HFFc6 (cell line): ENCODE results near the gene SLC45A1. TPM values are rescaled to one million over a fixed set of nuclear protein-coding genes. Genes with fewer than 3 reads are reported as not detected.
A peak's percentile ranks its signal among the peaks of the same experiment; 100 is the strongest.

Experiments used
- DNase-seq: peaks from one replicate; pipeline ENCODE4 v3.0.0-alpha.2; 2018
- H3K27ac Mint-ChIP-seq: 2 replicates; pipeline ENCODE4 v1.8.0; 2020; ENCODE audit warnings: mild to moderate bottlenecking, mixed read lengths
- H3K27me3 Mint-ChIP-seq: 2 replicates; pipeline ENCODE4 v1.8.0; 2021; ENCODE audit warnings: mild to moderate bottlenecking, moderate library complexity, mixed read lengths; ENCODE audit not compliant: insufficient read depth
- H3K36me3 Mint-ChIP-seq: 2 replicates; pipeline ENCODE4 v1.8.0; 2021; ENCODE audit warnings: low read depth, mixed read lengths
- H3K4me1 Mint-ChIP-seq: 2 replicates; pipeline ENCODE4 v1.8.0; 2020; ENCODE audit warnings: low read depth, mixed read lengths
- H3K4me3 Mint-ChIP-seq: 2 replicates; pipeline ENCODE4 v1.8.0; 2020; ENCODE audit warnings: mild to moderate bottlenecking, moderate library complexity, mixed read lengths
- H3K9me3 Mint-ChIP-seq: 2 replicates; pipeline ENCODE4 v1.8.0; 2020; ENCODE audit warnings: mild to moderate bottlenecking, mixed read lengths
- total RNA-seq, 6 experiments: library from RNA; stranded (reverse); fragmentation: NEBNext Ultra II Directional; extraction: Animal tissue kit (Norgen Biotek cat#: 25700); gene quantifications; 2 replicates in 1 of 6; 3 replicates in 5 of 6; pipeline ENCODE4 v1.2.3, GENCODE V29; 2021
- TF ChIP-seq, protein P1 (sequence below): fragments of 200-600 bp; sonication (generic); IDR thresholded peaks from 2 replicates; pipeline ENCODE4 v1.5.0; 2021; ENCODE audit warnings: antibody characterized with exemption, mild to moderate bottlenecking

Gene SLC45A1
- total RNA-seq, 6 experiments from 2014 or later = 1.3 to 2.0 (median 1.6) TPM

DNA sequence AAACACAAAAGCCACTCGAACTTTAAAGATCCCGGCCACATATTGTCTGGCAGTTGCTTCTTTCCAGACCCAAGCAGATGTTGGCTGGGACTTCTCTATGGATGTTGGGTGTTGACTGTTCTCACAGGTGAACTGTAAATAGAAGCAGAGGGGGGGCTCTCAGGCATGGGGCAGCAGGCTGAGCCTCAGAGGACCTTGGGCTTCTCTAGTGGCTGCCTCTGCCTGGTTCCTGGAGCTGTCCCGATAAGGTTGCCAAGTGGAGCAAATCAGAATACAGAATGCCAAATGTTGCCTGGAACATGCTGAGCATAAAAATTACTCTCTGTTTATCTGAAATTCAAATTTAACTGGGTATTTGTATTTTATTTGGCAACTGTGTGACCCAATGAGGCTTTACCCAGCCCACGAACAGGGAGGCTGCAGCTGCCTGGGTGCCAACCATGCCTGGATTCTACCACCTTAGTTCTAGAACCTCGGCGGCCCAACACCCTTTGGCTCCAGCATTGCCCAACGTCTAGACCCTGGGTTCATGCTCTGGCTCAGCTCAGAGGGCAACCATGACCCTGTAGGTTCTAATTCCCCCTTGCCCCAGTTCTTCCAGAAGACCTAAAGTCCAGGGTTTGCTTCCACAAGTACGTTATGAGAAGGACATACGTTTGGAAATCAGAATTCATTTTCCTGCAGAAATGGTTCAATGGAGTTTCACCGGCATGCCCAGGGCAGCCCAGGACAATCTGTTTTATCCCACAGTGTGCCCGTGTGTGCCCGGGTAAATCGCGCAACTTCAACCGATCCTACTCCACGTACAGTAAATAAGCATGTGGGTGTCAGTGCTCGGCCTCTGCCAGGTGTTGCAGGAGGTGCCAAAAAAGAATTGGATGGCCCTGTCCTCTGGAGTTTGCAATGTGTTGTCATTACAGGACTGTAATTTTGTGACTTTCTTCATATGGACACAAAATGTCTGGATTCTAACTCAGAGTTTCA, 5.4 kb upstream of the SLC45A1 start:
- Mint-ChIP-seq H3K36me3 (0 out of 2 replicates have a peak, but pooled peaks cover 7% of the 10 kb centered on the region), H3K27ac (no peak overlapping the region), H3K4me3 (no peak overlapping the region), H3K27me3 (peaks cover 6% of the 10 kb centered on the region), H3K9me3 (no peaks in the 10 kb centered on the region), H3K4me1 (peaks cover 16% of the 10 kb centered on the region)
- no peak for DNase-seq
- TF ChIP-seq, protein P1, sequence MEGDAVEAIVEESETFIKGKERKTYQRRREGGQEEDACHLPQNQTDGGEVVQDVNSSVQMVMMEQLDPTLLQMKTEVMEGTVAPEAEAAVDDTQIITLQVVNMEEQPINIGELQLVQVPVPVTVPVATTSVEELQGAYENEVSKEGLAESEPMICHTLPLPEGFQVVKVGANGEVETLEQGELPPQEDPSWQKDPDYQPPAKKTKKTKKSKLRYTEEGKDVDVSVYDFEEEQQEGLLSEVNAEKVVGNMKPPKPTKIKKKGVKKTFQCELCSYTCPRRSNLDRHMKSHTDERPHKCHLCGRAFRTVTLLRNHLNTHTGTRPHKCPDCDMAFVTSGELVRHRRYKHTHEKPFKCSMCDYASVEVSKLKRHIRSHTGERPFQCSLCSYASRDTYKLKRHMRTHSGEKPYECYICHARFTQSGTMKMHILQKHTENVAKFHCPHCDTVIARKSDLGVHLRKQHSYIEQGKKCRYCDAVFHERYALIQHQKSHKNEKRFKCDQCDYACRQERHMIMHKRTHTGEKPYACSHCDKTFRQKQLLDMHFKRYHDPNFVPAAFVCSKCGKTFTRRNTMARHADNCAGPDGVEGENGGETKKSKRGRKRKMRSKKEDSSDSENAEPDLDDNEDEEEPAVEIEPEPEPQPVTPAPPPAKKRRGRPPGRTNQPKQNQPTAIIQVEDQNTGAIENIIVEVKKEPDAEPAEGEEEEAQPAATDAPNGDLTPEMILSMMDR = no peak

DNA sequence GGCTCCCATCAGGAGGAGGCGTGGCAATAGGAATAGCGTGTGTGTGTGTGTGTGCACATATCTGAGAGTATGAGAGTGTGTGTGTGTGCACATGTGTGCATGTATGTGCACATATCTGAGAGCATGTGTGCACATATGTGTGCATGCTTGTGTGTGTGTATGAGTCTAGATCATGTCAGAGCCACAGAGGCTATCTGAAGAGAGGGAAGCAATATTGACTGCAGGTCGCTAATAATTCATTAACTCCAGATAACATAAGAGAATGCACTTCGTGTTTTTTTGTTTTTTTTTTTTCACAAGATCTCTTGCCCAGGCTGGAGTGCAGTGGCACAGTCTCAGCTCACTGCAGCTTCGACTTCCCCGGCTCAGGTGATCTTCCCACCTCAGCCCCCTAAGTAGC, 4.7 kb upstream of the SLC45A1 start:
- no peaks in the 10 kb centered on the region for H3K9me3 Mint-ChIP-seq
- no peak overlapping the region for H3K27ac Mint-ChIP-seq
- no peak overlapping the region for H3K4me3 Mint-ChIP-seq
- no peak for DNase-seq
- peaks cover 5% of the 10 kb centered on the region for H3K27me3 Mint-ChIP-seq
- TF ChIP-seq, protein P1 = no peak
- peaks cover 19% of the 10 kb centered on the region for H3K4me1 Mint-ChIP-seq
- H3K36me3 Mint-ChIP-seq = 0 out of 2 replicates have a peak, but pooled peaks cover 7% of the 10 kb centered on the region

DNA sequence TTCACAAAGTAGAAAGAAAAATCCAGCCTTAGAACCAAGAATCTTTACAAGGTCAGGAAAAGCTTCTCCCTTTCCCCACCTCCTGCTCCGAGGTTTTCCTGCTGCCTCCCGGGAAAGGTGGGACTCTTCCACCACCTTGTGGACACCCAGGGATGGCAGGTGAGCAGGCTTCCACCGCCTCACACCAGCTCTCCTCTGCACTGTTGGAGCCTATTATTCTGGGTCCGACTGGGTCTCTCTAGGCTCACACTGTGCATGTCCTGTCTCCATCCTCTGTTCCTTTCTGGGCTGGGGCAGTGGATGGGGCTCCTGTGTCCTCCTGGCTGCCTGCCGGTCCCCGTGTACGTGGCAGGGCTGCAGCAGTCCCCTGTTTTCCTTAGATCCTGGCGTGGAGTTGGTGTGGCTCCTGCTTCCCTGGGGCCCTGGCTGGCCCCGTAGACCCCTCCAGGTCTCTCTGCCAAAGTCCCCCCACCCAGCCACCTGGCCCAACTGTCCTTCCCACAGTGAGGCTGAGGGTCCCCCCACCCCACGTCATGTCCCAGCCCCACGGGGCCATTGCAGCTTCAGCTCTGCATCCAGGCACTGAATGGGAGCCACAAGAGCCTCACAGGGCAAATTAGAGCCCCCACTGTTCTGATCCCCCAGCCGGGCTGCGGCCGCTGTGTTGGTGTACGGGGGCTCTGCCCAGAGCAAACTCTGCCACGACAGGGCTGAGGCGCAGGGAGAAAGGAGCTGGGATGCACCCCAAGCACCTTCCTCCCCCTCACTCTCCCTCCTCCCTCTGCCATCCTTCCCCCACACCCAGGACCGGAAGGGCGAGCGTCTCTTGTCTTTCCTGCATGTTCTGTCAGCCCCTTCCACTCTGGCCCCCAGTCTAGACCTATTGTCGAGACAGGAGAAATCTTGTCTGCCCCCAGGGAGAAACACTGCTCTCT, 3.3 kb upstream of the SLC45A1 start:
- no peak overlapping the region for H3K27ac Mint-ChIP-seq
- DNase-seq = peak; percentile 65
- no peaks in the 10 kb centered on the region for H3K9me3 Mint-ChIP-seq
- 0 out of 2 replicates have a peak, but pooled peaks cover 7% of the 10 kb centered on the region for H3K36me3 Mint-ChIP-seq
- H3K4me3 Mint-ChIP-seq = no peak overlapping the region
- peaks cover 25% of the 10 kb centered on the region for H3K4me1 Mint-ChIP-seq
- peaks cover 3% of the 10 kb centered on the region for H3K27me3 Mint-ChIP-seq
- TF ChIP-seq, protein P1 = peak; percentile 93

DNA sequence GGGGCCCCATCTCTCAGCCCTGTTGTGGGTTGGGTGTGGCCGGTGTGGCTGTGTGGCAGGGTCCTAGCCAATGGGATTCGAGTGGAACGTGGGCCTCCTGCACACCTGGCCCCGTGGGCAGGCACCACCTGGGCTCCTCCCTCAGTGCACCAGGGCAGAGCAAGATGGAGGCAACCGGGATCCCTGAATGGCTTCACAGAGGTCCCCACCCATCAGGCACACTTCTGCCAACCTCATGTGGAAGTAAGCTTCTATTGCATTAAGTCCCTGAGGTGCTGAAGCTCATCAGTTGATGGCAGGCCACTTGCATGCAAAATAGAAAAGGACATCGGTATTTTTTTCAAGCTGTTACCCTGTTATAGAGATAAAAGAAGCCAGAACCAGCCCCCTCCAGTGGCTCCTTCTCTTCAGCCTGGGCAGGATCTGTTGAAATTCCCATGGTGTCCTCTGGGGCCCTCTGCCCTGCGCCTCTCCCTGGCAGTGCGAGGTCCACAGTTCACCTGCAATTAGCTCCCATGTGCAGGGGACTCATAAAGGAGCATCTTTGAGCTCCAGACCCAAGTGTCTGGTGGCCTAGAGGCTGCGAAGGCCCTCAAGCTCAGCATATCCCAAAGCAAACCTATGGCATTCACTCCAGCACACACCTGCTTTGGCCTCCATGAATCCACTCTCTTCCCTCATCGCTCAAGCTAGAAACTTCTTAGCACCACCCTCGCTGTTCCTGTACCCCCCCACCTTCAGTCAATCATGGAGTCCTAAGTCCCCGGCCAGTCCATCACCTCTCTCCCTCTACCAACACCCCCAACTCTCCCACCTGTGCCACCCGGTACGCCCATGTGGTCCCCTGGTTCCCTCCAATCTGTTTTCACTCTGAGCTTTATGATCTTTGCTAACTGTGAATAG, 2.1 kb upstream of the SLC45A1 start:
- no peak for DNase-seq
- H3K36me3 Mint-ChIP-seq = 0 out of 2 replicates have a peak, but pooled peaks cover 7% of the 10 kb centered on the region
- H3K9me3 Mint-ChIP-seq = no peaks in the 10 kb centered on the region
- H3K27ac Mint-ChIP-seq = no peak overlapping the region
- TF ChIP-seq, protein P1 = peak; percentile 58
- H3K27me3 Mint-ChIP-seq = peaks cover 3% of the 10 kb centered on the region
- peaks cover 25% of the 10 kb centered on the region for H3K4me1 Mint-ChIP-seq
- no peak overlapping the region for H3K4me3 Mint-ChIP-seq
